Natural killer cell treated with Interleukin-12 subunit alpha and Interleukin-12 subunit beta and Interleukin-15 and Interleukin-18, amount 100 ng/mL, for 72 hours (primary cell): Measurements from ENCODE around the gene NIP7. TPM values are rescaled to one million over a fixed set of nuclear protein-coding genes. Genes with fewer than 3 reads are reported as not detected.

Experiments used
- ATAC-seq, 2 donors: fragments of 150-1000 bp; cut with Tn5 transposase in 1 of 2; sonication (Bioruptor Pico), chemical (Tn5 transposase) in 1 of 2; 2 replicates each; pipeline ENCODE4 v1.10.0; 2021
- DNase-seq: peaks from one replicate; pipeline ENCODE4 v3.0.0; 2022; ENCODE audit warnings: low spot score
- H3K27ac Mint-ChIP-seq, 2 donors: 1 replicate in 1 of 2; 2 replicates in 1 of 2; pipeline ENCODE4 v1.8.0; 2022; ENCODE audit warnings: mixed read lengths in 2 of 2, mild to moderate bottlenecking in 1 of 2, moderate library complexity in 1 of 2
- H3K27me3 Mint-ChIP-seq, 2 donors: 1 replicate in 1 of 2; 2 replicates in 1 of 2; pipeline ENCODE4 v1.8.0; 2022; ENCODE audit warnings: mixed read lengths in 2 of 2
- H3K36me3 Mint-ChIP-seq: one replicate; pipeline ENCODE4 v1.8.0; 2022; ENCODE audit warnings: mixed read lengths
- H3K4me1 Mint-ChIP-seq, 2 donors: 1 replicate in 1 of 2; 2 replicates in 1 of 2; pipeline ENCODE4 v1.8.0; 2022; ENCODE audit warnings: low read depth in 2 of 2, mixed read lengths in 2 of 2, mild to moderate bottlenecking in 1 of 2
- H3K4me3 Mint-ChIP-seq: one replicate; pipeline ENCODE4 v1.8.0; 2022; ENCODE audit warnings: mixed read lengths
- H3K9me3 Mint-ChIP-seq: 2 replicates; pipeline ENCODE4 v1.8.0; 2022; ENCODE audit warnings: mixed read lengths
- total RNA-seq, 2 donors: library from RNA; stranded (reverse); gene quantifications; one replicate each; pipeline ENCODE4 v1.2.3, GENCODE V29; 2022

The NIP7 gene
- total RNA-seq, 2 donors from 2014 or later: 52.3 to 82.8 TPM

DNA sequence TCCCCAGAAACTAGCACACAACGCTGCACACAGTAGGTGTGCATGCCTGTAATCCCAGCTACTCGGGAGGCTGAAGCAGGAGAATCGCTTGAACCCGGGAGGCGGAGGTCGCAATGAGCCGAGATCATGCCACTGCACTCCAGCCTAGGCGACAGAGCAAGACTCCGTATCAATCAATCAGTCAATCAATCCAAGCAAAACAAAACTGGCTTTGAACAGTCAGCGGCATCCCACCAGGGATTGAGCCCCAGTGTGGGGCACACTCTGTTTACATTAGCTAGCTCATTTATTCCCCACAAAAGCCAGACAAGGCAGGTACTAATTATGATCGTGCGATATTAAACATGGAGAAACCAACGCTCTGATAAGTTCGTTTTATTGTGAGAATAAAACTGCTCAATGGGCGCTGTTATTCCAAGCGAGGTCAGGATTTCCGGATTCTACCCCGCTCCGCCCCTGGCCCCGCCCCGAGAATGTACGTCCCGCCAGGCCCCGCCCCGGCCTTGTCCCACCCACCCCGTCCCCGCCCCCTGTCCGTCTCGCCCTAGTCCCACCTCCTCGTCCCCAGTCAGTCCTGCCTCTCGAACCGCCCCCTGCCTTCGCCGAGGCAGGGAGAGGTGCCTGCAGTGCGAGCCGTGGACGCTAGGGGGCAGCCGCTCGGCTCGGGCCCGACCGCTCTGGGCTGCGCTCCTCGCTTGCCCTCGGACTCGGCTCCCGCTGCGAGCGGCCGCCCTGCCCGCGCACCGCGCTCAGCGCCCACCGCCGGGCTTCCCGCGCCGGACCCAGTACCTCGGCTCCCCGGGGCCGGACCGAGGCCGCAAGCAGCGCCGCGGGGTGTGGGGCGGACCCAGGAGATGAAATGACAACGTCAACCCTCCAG is 28.7 kb upstream of the NIP7 start, which contains the start of gene VPS4A:
Gene VPS4A, plus strand, starts transcription at position 698 of the 880 bp plus-strand sequence. Its CDS starts 162 bp downstream, at position 860.
- Mint-ChIP-seq H3K27me3 (no peaks in the 10 kb centered on the region), H3K36me3 (peaks cover 4% of the 10 kb centered on the region), H3K4me1 (peaks cover 18 to 22% of the 10 kb centered on the region in 2 donors), H3K27ac (peak within 1 kb of the TSS; percentile 82 to 90), H3K9me3 (no peaks in the 10 kb centered on the region), H3K4me3 (peak within 1 kb of the TSS; percentile 95)
- DNase-seq (peak; percentile 97), ATAC-seq (peak; percentile 97 to 99)

DNA sequence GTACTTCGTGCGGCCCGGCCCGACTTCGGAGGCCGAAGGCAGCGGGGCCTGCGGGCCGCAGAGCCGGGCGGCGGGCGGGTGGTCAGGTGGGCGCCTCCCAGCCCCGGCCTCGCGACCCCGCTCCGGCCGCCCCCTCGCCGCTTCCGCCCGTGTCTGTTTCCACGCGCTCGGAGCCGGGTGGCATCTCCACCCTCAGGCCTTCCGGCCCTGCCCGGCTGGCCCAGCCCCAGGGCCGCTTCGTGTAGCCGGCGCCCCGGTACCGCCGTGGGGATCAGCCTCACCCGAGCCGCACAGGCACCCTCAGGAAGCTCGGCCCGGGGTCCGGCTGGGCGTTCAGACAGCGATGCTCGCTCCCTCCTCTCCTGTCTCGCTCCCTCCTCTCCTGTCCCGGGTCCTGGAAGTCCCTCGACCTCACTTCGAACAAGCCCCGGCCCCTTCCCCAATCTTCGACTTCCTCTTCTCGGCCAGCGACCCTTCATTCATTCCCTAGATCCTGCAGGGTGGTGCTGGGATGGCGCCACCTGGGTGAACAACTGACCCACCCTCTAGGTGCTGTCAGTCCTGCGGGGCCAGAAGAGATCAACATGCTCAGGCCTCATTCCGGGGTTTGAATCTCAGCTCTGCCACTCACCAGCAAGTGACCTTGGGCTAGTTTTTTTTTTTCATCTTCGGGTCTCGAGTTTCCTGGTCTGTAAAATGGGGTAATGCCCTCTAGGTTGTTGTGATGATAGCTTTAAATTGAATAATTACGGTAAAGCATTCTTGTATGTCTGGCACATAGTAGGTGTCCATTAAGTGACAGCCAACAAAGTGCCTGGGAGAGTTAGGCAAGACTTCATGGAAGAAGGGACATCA is 27.8 kb upstream of the NIP7 start:
- Mint-ChIP-seq H3K4me3 (peak overlapping the region; percentile 95), H3K27ac (peak overlapping the region; percentile 82 to 90), H3K36me3 (peaks cover 4% of the 10 kb centered on the region), H3K27me3 (no peaks in the 10 kb centered on the region), H3K4me1 (peaks cover 18 to 23% of the 10 kb centered on the region in 2 donors), H3K9me3 (no peaks in the 10 kb centered on the region)
- DNase-seq: peak; percentile 76
- peak; percentile 74 to 77 for ATAC-seq

DNA sequence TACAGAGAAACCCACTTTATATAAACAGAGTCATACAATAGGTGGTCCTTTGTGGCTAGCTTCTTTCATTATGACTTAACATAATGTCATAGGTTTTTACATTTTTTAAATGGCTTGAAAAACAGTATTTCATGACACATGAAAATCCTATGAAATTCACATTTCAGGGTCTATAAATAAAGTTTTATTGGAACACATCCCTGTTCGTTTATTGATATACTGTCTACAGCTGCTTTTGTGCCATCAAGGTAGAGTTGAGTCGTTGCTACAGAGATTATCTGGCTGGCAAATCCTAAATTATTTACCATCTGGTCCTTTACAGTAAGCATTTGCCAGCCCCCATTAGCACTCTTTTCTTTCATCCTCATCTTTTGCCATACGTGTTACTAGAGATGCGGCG is 26.1 kb upstream of the NIP7 start:
- no peaks in the 10 kb centered on the region for H3K9me3 Mint-ChIP-seq
- no peak for ATAC-seq
- DNase-seq: no peak
- H3K4me3 Mint-ChIP-seq: peak overlapping the region; percentile 79
- H3K4me1 Mint-ChIP-seq: peaks cover 18 to 23% of the 10 kb centered on the region in 2 donors
- H3K36me3 Mint-ChIP-seq: peaks cover 4% of the 10 kb centered on the region
- H3K27ac Mint-ChIP-seq: peak overlapping the region; percentile 60 to 69
- no peaks in the 10 kb centered on the region for H3K27me3 Mint-ChIP-seq

DNA sequence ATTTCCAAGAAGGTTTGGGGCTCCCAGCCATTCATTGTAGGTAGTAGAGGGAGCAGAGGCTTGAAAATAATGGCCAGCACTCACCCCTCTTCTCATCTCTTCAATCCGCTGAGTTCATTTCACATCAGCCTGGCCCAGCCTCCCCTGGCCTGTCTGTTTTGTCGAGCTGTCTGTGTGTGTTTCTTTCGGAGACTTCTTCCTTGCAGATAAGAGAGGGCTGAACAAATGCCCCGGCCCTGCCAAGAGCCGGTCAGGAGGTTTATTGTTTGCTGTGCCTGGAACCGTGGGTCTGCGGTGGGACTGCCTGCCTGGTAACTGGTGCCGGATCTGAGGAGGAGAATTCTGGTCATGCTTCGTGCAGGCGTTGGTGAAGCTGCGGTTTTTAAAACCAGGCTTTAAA is 25.0 kb upstream of the NIP7 start:
- no peak for DNase-seq
- no peak for ATAC-seq
- Mint-ChIP-seq H3K4me1 (peaks cover 18 to 27% of the 10 kb centered on the region in 2 donors), H3K9me3 (no peaks in the 10 kb centered on the region), H3K27ac (peak overlapping the region in 1 of 2 donors; percentile 69), H3K36me3 (peaks cover 8% of the 10 kb centered on the region), H3K4me3 (no peak overlapping the region), H3K27me3 (no peaks in the 10 kb centered on the region)

DNA sequence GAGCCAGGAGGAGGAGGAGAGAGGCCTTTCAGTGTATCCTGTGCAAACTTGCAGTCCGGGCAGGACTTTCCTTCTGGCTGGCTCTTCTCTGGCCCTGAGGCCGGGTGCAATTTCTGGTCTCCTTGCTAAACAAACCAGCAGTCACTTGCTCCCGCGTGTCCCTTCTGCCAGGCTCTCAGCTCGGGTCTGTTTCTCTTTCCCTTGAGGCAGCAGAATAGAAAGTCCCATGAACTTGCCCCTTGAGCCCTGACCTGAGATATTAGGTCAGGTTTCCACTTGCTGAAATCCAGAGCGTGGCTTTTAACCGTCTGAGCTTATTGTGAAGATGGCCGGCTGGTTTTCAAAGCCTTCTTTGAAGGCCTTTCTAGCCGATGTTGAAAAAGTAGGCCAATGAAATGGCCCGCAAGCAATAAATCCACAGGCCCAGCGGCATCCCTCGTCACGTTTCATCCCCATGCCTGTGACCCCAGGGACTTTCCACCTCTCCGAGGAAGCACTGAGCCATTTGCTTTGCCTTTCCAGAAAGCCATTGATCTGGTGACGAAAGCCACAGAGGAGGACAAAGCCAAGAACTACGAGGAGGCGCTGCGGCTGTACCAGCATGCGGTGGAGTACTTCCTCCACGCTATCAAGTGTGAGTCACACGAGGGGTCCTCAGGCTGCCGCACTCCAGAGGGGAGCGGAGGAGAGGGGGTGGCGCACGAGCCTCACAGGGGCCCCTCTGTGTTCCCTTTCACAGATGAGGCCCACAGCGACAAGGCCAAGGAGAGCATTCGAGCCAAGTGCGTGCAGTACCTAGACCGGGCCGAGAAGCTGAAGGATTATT is 23.9 kb upstream of the NIP7 start:
- Mint-ChIP-seq H3K27ac (no peak overlapping the region), H3K9me3 (no peaks in the 10 kb centered on the region), H3K4me1 (peaks cover 18 to 24% of the 10 kb centered on the region in 2 donors), H3K27me3 (no peaks in the 10 kb centered on the region), H3K4me3 (no peak overlapping the region), H3K36me3 (peaks cover 10% of the 10 kb centered on the region)
- no peak for ATAC-seq
- no peak for DNase-seq

DNA sequence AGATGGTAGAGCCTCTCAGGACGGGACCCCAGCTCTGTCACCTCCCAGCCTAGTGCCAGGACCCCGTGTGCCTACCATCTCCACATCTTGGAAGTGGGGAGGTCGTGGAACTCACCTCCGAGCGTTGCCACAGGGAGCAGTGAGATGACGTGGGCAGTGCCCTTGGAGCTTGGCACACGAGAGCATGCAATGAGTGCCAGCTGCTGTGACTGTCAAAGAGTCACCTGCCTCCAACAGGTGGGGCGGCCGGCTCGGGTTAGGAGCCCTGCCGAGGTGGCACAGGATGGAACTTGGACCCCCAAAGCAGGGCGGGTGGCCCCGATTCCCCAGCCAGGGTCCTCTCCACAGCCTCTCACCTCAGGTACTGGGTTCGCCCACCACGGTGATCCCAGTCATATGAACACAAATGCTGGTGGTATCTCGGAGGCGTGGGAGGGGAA is 23.0 kb upstream of the NIP7 start:
- no peaks in the 10 kb centered on the region for H3K27me3 Mint-ChIP-seq
- H3K9me3 Mint-ChIP-seq: no peaks in the 10 kb centered on the region
- ATAC-seq (no peak), DNase-seq (no peak)
- peaks cover 14% of the 10 kb centered on the region for H3K36me3 Mint-ChIP-seq
- peaks cover 21 to 27% of the 10 kb centered on the region in 2 donors for H3K4me1 Mint-ChIP-seq
- H3K4me3 Mint-ChIP-seq: no peak overlapping the region
- no peak overlapping the region for H3K27ac Mint-ChIP-seq

DNA sequence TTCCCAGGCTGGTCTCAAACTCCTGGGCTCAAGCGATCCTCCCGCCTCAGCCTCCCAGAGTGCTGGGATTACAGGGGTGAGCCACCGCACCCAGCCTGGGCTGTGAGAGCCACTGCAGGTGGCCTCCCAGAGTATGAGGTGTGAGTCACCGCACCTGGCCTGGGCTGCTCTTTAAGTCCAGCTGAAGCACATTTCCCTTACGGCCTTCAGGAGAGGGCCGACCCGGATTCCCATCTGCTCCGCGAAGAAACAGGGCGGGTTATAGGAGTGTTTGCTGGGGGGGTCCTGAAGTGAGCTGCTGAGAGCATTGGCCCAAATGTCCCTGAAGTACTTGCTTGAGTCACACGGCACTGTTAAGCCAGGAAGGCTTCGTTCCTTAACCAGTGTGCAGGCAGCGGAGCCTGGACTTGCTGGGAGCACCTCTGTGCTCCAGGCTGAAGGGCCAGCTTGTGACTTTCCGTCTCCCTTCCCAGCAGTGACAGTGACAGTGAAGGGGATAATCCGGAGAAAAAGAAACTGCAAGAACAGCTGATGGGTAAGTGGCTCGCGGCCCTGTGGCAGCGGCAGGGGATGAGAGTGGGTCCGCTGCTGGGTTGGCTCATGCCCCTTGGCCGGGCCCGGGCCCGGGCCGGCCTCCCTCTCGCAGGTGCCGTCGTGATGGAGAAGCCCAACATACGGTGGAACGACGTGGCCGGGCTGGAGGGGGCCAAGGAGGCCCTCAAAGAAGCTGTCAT is 21.2 kb upstream of the NIP7 start:
- ATAC-seq: no peak
- Mint-ChIP-seq H3K36me3 (peaks cover 13% of the 10 kb centered on the region), H3K4me3 (no peak overlapping the region)

DNA sequence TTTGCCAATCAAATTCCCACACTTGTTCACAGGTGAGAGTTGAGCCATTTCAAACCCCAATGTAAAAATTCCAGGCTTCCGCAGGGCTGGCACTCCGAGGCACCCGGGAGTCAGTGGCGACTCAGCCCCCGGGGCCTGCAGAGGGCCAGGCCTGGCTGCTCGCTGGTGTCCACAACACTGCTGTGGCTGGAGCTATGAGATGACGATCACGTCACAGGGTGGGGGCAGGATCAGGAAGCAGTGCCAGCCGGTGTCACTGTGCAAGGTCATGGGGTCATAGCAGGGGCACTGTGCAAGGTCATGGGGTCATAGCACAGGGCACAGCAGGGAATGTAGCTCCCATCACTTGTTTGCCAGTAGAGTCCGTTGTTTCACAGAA is 20.7 kb upstream of the NIP7 start:
- ATAC-seq: no peak
- Mint-ChIP-seq H3K9me3 (no peaks in the 10 kb centered on the region), H3K4me1 (peaks cover 8 to 18% of the 10 kb centered on the region in 2 donors), H3K27me3 (no peaks in the 10 kb centered on the region), H3K4me3 (no peak overlapping the region), H3K36me3 (peaks cover 13% of the 10 kb centered on the region), H3K27ac (no peak overlapping the region)
- no peak for DNase-seq

More for the DNA sequence above, 21.2 kb upstream of the NIP7 start:
- DNase-seq: no peak
- H3K9me3 Mint-ChIP-seq: no peaks in the 10 kb centered on the region
- H3K27me3 Mint-ChIP-seq: no peaks in the 10 kb centered on the region
- peaks cover 14 to 23% of the 10 kb centered on the region in 2 donors for H3K4me1 Mint-ChIP-seq
- no peak overlapping the region for H3K27ac Mint-ChIP-seq

DNA sequence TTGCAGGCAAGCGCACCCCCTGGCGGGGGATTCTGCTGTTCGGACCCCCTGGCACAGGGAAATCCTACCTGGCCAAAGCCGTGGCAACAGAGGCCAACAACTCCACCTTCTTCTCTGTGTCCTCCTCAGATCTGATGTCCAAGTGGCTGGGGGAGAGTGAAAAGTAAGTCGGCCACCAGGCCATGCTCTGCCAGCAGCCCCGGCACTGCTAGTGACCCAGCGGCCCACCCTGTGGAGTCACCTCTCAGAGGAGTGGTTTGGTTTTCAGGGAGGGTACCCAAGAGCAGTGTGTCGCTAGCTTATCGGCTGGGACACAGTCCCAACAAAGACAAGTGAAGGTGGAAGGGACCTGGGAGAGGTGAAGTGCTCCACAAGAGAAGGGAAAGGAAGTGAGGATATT is 20.2 kb upstream of the NIP7 start:
- no peak overlapping the region for H3K4me3 Mint-ChIP-seq
- H3K4me1 Mint-ChIP-seq: peaks cover 6 to 15% of the 10 kb centered on the region in 2 donors
- H3K27ac Mint-ChIP-seq: no peak overlapping the region
- no peaks in the 10 kb centered on the region for H3K27me3 Mint-ChIP-seq
- H3K9me3 Mint-ChIP-seq: no peaks in the 10 kb centered on the region
- no peak for ATAC-seq
- no peak for DNase-seq
- H3K36me3 Mint-ChIP-seq: peaks cover 13% of the 10 kb centered on the region

DNA sequence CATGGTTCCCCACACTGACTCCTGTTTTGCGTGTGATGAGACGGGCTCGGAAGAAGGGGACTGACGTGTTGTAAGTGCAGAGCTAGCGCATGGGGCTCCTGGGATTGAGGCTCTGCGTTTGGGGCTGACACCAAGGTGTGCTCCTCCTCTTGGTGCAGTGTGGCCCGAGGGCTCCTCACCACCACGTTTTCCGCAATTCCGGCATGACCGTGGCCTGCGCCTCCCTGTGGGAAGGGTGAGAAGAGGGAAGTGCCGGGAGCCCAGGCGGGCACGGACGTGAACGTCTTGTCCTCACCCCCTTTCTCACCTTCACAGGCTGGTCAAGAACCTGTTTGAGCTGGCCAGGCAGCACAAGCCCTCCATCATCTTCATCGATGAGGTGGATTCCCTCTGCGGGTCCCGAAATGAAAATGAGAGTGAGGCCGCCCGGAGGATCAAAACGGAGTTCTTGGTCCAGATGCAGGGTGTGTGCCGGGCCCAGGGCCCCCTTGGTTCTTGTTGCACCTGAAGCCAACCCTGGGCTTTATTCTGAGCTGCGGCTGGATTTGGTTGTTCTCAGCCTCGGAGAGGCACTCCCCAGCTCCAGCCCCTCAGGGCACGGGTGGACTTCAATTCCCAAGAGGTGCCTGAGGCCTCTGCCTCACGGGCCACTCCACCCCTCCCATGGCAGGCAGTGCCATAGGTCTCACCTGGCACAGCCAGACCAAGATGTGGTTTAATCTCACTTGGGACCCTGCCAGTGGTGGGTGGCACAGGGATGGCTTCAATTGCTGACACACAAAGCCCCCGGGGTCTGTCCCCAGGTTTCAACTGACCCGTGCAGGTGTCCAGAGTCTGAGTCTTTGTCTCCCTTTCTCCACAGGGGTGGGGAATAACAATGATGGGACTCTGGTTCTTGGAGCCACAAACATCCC is 19.5 kb upstream of the NIP7 start:
- Mint-ChIP-seq H3K27me3 (no peaks in the 10 kb centered on the region), H3K27ac (no peak overlapping the region), H3K4me1 (peaks cover 6 to 15% of the 10 kb centered on the region in 2 donors), H3K4me3 (no peak overlapping the region), H3K9me3 (no peaks in the 10 kb centered on the region), H3K36me3 (peaks cover 13% of the 10 kb centered on the region)
- no peak for DNase-seq
- no peak for ATAC-seq

DNA sequence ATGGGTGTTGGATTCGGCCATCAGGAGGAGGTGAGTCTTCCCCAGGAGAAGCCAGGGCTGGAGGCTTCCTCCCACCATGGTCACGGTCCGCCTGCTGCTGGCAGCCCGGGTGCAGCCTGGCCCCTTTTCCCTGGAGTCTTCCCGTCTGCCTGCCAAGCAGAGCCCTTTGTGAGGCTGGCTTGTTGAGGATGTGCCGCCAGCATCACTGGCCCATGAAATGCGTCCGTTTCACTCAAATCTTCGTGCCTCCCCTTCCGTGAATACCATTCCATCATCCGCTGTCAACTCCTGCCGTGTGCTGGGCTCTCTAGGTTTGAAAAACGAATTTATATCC is 18.9 kb upstream of the NIP7 start:
- DNase-seq: no peak
- no peak overlapping the region for H3K4me3 Mint-ChIP-seq
- no peaks in the 10 kb centered on the region for H3K27me3 Mint-ChIP-seq
- H3K4me1 Mint-ChIP-seq: peaks cover 6 to 15% of the 10 kb centered on the region in 2 donors
- H3K27ac Mint-ChIP-seq: no peak overlapping the region
- no peak for ATAC-seq
- H3K9me3 Mint-ChIP-seq: no peaks in the 10 kb centered on the region
- peaks cover 13% of the 10 kb centered on the region for H3K36me3 Mint-ChIP-seq

DNA sequence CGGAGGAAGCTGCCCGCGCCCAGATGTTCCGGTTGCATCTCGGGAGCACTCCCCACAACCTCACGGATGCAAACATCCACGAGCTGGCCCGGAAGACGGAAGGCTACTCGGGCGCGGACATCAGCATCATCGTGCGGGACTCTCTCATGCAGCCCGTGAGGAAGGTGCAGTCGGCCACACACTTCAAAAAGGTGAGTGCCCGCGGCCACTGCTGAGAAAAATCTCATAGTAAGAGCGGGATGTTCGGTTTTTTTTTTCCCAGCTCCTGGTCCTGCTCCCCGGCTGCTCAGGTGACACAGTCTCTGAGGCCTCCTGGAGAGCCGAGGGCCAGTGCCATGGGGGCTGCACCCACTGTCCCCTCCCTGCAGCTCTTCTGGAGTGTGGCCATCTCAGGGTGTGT is 18.5 kb upstream of the NIP7 start:
- H3K36me3 Mint-ChIP-seq: peaks cover 15% of the 10 kb centered on the region

More for the DNA sequence above, 18.5 kb upstream of the NIP7 start:
- no peak for DNase-seq
- no peak for ATAC-seq
- Mint-ChIP-seq H3K27ac (no peak overlapping the region), H3K27me3 (no peaks in the 10 kb centered on the region), H3K4me3 (no peak overlapping the region), H3K9me3 (no peaks in the 10 kb centered on the region), H3K4me1 (peaks cover 10 to 13% of the 10 kb centered on the region in 2 donors)
